Measurements from ENCODE around the gene UST.

DNA sequence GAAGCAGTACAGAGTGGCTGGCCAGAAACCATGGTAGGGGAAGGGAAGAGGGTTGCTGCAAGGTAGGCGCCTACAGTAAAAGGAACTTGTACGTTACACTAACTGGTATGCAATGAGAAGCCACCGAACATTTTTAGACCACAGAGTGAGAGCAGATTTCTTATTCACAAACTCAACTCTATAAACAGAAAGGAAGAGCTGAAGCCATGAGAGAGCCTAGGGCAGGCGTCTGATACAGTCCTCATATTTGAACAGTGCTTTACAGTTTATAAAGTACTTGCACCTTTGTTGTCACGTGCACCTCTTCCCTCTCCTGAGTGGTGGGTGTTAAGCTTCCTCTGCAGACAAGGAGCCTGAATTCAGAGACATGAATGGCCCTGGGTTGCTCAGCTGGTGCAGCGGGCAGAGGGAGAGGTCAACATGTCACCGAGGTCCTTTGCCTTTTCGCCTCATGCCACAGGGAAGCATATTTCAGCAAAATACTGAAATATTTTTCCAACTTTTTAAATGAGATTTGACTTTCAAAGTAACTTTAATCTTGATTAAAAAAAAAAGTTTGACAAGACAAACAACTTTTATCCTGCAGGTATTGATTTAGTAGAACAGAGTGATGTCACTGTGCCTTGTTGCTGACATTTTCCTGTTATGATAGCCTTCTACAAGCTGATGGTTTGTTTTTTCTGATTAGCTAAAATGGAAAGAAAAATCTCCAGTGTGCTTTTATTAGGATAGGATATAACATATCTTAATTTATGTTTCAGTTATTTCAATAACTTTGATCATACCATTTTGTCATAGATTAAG lies 23.8 kb downstream of the UST start:
- TF ChIP-seq YY1 (IDR thresholded peaks at IDR 0.05; ENCODE audit: extremely low read depth, insufficient replicate concordance, low read depth, low read length) (no peak), POLR2A (IDR thresholded peaks at IDR 0.05; ENCODE audit: borderline replicate concordance, extremely low read depth, insufficient read depth, insufficient read length) (no peak), POLR2AphosphoS5 (IDR thresholded peaks at IDR 0.05; ENCODE audit: low read depth, low read length) (no peak)
